ENCODE data around the gene HAGHL.

HAGHL gene

DNA sequence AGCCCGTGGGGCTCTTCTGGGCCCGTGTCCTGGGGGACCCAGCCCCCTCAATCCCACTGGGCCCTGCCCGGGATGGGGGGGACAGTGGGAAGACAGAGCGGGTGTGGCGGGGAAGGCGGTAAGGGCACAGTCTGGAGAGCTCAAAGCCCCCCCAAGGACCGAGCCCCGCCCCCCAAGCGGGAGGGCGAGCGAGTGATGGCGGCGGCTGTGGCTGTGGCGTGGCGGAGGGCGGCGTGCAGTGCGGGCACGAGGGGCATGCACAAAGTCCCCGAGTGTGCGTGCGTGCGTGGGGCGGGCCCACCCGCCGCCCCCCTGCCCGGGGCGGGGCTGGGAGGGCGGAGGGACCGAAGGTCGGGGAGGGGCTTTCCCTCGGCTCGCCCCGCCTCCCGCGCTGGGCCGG lies 33.1 kb upstream of the HAGHL start:
- Histone ChIP-seq H3K4me1 (ENCODE audit: control insufficient read depth, insufficient read depth, low read length) (no peaks in the 10 kb centered on the region), H3K36me3 (ENCODE audit: control insufficient read depth in 2 of 2, insufficient read depth in 1 of 2, low read length in 2 of 2) (peaks cover 0 to 6% of the 10 kb centered on the region in 2 experiments; a peak in 1 of 3 replicates), H3K9me3 (ENCODE audit: control insufficient read depth, insufficient read depth, low read depth, low read length) (no peaks in the 10 kb centered on the region), H3K4me3 (ENCODE audit: low read depth, low read length) (no peak overlapping the region), H3K27ac (ENCODE audit: extremely low read depth, low read depth, low read length) (no peak overlapping the region)
- ChIA-PET CTCF (no interaction called here), POLR2A (interaction anchor here (0.8 kb wide), 1 partner anchor 58 kb away, joined by 3 read pairs; the partner anchor contains the start of gene METTL26)
- peak; percentile 62; the same call in 1 of the 2 replicates for TF ChIP-seq KLF8 (tag by site-specific recombination; IDR thresholded peaks at IDR 0.05)
- TF ChIP-seq, protein P1, sequence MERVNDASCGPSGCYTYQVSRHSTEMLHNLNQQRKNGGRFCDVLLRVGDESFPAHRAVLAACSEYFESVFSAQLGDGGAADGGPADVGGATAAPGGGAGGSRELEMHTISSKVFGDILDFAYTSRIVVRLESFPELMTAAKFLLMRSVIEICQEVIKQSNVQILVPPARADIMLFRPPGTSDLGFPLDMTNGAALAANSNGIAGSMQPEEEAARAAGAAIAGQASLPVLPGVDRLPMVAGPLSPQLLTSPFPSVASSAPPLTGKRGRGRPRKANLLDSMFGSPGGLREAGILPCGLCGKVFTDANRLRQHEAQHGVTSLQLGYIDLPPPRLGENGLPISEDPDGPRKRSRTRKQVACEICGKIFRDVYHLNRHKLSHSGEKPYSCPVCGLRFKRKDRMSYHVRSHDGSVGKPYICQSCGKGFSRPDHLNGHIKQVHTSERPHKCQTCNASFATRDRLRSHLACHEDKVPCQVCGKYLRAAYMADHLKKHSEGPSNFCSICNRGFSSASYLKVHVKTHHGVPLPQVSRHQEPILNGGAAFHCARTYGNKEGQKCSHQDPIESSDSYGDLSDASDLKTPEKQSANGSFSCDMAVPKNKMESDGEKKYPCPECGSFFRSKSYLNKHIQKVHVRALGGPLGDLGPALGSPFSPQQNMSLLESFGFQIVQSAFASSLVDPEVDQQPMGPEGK (tag by site-specific recombination; IDR thresholded peaks at IDR 0.05): peak; percentile 13; the same call in 1 of the 2 replicates
- peak; percentile 59; the same call in 1 of the 2 replicates for TF ChIP-seq KLF1 (tag by site-specific recombination; IDR thresholded peaks at IDR 0.05)
- no peak for TF ChIP-seq ZNF624 (tag by site-specific recombination; IDR thresholded peaks at IDR 0.05)
- no peak for TF ChIP-seq ZNF621 (tag by site-specific recombination; IDR thresholded peaks at IDR 0.05)

DNA sequence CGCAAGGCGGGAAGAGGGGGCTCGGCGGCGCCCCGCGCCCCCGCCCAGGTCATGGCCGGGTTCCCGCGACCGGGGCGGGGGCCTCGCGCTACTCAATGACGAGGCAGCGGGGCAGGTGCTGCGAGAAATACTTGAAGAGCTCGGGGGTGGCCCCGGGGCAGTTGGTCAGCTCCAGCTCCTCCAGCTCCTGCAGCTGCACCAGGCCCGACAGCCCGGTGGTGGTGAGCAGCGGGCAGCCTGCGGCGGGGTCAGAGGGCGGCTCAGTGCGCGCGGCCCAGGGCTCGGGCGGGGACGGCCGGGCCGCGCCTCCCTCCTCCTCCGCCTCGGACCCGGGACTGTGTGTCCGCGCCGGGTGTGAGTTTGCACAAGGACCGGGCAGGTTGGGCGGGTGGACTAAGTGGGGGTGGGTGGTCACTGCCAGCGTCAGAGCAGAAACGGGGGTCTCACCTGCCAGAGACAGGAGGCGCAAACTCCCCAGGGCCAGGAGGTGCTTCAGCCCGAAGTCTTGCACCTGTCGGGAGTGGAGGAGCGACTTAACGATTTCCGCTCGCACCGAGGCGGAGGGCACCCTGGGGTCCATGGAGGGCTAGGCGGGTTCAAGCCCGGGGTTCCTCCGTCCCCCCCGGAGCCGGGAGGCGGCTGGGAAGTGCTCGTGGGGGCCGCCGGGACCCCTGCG lies 32.6 kb upstream of the HAGHL start:
- Histone ChIP-seq H3K36me3 (ENCODE audit: control insufficient read depth in 2 of 2, insufficient read depth in 1 of 2, low read length in 2 of 2) (peaks cover 0 to under 1% of the 10 kb centered on the region in 2 experiments; a peak in 1 of 3 replicates), H3K27ac (ENCODE audit: extremely low read depth, low read depth, low read length) (no peak overlapping the region), H3K9me3 (ENCODE audit: control insufficient read depth, insufficient read depth, low read depth, low read length) (no peaks in the 10 kb centered on the region), H3K4me3 (ENCODE audit: low read depth, low read length) (no peak overlapping the region), H3K4me1 (ENCODE audit: control insufficient read depth, insufficient read depth, low read length) (no peaks in the 10 kb centered on the region)
- ChIA-PET POLR2A (interaction anchor here (1.5 to 1.9 kb wide), 4 partner anchors 8 to 15 kb away, joined by 4 to 8 read pairs (median 6); partner anchors contain the start of gene JMJD8), CTCF (interaction anchor here (2.0 kb wide), 1 partner anchor 18 kb away, joined by 8 read pairs; no protein-coding TSS in a partner anchor)
- TF ChIP-seq ZNF121 (tag by site-specific recombination; IDR thresholded peaks at IDR 0.05) (no peak), MEIS1 (CRISPR knock-in tag; IDR thresholded peaks at IDR 0.05; ENCODE audit: borderline replicate concordance) (no peak), IKZF3 (tag by site-specific recombination; IDR thresholded peaks at IDR 0.05) (no peak), KLF7 (tag by site-specific recombination; IDR thresholded peaks at IDR 0.05; ENCODE audit: borderline replicate concordance) (no peak), ZXDB (tag by site-specific recombination; IDR thresholded peaks at IDR 0.05) (no peak), KLF9 (tag by site-specific recombination; IDR thresholded peaks at IDR 0.05; ENCODE audit: low read depth) (no peak), ZNF561 (tag by site-specific recombination; IDR thresholded peaks at IDR 0.05; ENCODE audit: borderline replicate concordance) (no peak), ZNF629 (tag by site-specific recombination; IDR thresholded peaks at IDR 0.05) (no peak), ZEB2 (tag by site-specific recombination; IDR thresholded peaks at IDR 0.05) (no peak)
- TF ChIP-seq, protein P2, sequence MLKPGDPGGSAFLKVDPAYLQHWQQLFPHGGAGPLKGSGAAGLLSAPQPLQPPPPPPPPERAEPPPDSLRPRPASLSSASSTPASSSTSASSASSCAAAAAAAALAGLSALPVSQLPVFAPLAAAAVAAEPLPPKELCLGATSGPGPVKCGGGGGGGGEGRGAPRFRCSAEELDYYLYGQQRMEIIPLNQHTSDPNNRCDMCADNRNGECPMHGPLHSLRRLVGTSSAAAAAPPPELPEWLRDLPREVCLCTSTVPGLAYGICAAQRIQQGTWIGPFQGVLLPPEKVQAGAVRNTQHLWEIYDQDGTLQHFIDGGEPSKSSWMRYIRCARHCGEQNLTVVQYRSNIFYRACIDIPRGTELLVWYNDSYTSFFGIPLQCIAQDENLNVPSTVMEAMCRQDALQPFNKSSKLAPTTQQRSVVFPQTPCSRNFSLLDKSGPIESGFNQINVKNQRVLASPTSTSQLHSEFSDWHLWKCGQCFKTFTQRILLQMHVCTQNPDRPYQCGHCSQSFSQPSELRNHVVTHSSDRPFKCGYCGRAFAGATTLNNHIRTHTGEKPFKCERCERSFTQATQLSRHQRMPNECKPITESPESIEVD (tag by site-specific recombination; IDR thresholded peaks at IDR 0.05): no peak

DNA sequence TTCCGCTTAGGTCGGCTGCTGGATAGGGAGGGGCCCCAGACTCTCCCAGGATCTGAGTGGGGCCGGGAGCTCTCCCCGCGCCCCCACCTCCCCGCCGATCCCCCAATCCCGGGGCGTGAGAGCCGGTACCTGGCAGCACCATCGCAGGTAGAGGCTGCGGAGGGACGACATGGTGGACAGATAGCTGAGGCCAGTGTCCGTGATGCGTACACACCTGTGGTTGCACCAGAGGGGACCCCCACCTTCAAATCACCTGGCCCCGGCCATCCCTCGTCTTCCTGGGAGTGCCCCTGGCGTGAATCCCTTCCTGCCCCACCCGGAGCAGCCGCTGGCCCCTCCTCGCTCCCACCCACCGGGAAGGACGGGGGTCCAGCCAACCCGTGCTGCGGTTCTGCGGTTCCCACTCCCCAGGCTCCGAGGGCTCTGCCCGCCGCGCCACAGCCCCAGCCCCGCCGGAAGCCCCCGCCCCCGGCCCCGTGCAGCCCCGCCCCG lies 32.0 kb upstream of the HAGHL start:
- no peaks in the 10 kb centered on the region for H3K4me1 ChIP-seq (ENCODE audit: control insufficient read depth, insufficient read depth, low read length)
- no peaks in the 10 kb centered on the region for H3K36me3 ChIP-seq (ENCODE audit: control insufficient read depth in 2 of 2, insufficient read depth in 1 of 2, low read length in 2 of 2)
- TF ChIP-seq, protein P1 (tag by site-specific recombination; IDR thresholded peaks at IDR 0.05): peak; percentile 36; the same call in 1 of the 2 replicates
- no peak for TF ChIP-seq HOXA7 (CRISPR knock-in tag; IDR thresholded peaks at IDR 0.05; ENCODE audit: borderline replicate concordance)
- TF ChIP-seq ZSCAN16 (tag by site-specific recombination; IDR thresholded peaks at IDR 0.05): no peak
- TF ChIP-seq, protein P3, sequence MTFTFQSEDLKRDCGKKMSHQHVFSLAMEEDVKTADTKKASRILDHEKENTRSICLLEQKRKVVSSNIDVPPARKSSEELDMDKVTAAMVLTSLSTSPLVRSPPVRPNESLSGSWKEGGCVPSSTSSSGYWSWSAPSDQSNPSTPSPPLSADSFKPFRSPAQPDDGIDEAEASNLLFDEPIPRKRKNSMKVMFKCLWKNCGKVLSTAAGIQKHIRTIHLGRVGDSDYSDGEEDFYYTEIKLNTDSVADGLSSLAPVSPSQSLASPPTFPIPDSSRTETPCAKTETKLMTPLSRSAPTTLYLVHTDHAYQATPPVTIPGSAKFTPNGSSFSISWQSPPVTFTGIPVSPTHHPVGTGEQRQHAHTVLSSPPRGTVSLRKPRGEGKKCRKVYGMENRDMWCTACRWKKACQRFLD (tag by site-specific recombination; IDR thresholded peaks at IDR 0.05): no peak
- TF ChIP-seq ZNF16 (tag by site-specific recombination; IDR thresholded peaks at IDR 0.05; ENCODE audit: low read depth): no peak
- TF ChIP-seq, protein P4, sequence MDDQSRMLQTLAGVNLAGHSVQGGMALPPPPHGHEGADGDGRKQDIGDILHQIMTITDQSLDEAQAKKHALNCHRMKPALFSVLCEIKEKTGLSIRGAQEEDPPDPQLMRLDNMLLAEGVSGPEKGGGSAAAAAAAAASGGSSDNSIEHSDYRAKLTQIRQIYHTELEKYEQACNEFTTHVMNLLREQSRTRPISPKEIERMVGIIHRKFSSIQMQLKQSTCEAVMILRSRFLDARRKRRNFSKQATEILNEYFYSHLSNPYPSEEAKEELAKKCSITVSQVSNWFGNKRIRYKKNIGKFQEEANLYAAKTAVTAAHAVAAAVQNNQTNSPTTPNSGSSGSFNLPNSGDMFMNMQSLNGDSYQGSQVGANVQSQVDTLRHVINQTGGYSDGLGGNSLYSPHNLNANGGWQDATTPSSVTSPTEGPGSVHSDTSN (CRISPR knock-in tag; IDR thresholded peaks at IDR 0.05): no peak
- H3K4me3 ChIP-seq (ENCODE audit: low read depth, low read length): peak overlapping the region; percentile 28
- no peak overlapping the region for H3K27ac ChIP-seq (ENCODE audit: extremely low read depth, low read depth, low read length)
- H3K9me3 ChIP-seq (ENCODE audit: control insufficient read depth, insufficient read depth, low read depth, low read length): no peaks in the 10 kb centered on the region
- POLR2A ChIA-PET: interaction anchor here (0.9 to 1.9 kb wide), 13 partner anchors 8 to 112 kb away, joined by 3 to 8 read pairs (median 4); partner anchors contain the start of genes ANTKMT, JMJD8, RHBDL1 and STUB1
- CTCF ChIA-PET: interaction anchor here (1.0 to 2.0 kb wide), 2 partner anchors 9 to 18 kb away, joined by 3 to 8 read pairs; no protein-coding TSS in a partner anchor

Measured in HEK293 (cell line).